HL-60 (cell line): Measurements from ENCODE around the gene TNFSF12.

Source experiments
- CTCF ChIP-seq: IDR thresholded peaks from one replicate; pipeline ENCODE4 v1.5.1; 2011; ENCODE audit warnings: low read length, control low read depth, inconsistent platforms; ENCODE audit not compliant: insufficient read depth
- REST ChIP-seq: IDR thresholded peaks from 2 replicates; pipeline ENCODE4 v1.6.1; 2012; ENCODE audit warnings: low read depth; ENCODE audit not compliant: insufficient replicate concordance

GRCh38 chr17:7575481-7575883 is 26.6 kb downstream of the TNFSF12 start:
- TF ChIP-seq CTCF (no peak), REST (no peak)
